Measurements from ENCODE around the gene PIGL.

Gene PIGL

GRCh38 chr17:16297367-16298139, 80.5 kb downstream of the PIGL start:
- peaks cover 4 to 22% (median 5%) of the 10 kb centered on the region in 3 donors for H3K36me3 ChIP-seq
- no peak overlapping the region for H3K27ac ChIP-seq
- no peak for TF ChIP-seq CTCF (IDR thresholded peaks at IDR 0.05)
- peaks cover 0 to 7% (median 0%) of the 10 kb centered on the region in 4 donors for H3K4me1 ChIP-seq
- intact Hi-C loops (cut with DNase I; ENCODE audit: low total_unique reads), result no loop called here
- no peaks in the 10 kb centered on the region for H3K9me3 ChIP-seq
- DNase-seq, result no peak
- no peak overlapping the region for H3K4me3 ChIP-seq
- no peaks in the 10 kb centered on the region for H3K27me3 ChIP-seq

GRCh38 chr17:16298140-16298662, 81.2 kb downstream of the PIGL start:
- no peak for DNase-seq
- peaks cover 0 to 7% (median 0%) of the 10 kb centered on the region in 4 donors for H3K4me1 ChIP-seq
- H3K4me3 ChIP-seq, result no peak overlapping the region
- no peak overlapping the region for H3K27ac ChIP-seq
- H3K27me3 ChIP-seq, result no peaks in the 10 kb centered on the region
- no peak for TF ChIP-seq CTCF (IDR thresholded peaks at IDR 0.05)
- H3K36me3 ChIP-seq, result peaks cover 4 to 27% (median 5%) of the 10 kb centered on the region in 3 donors
- intact Hi-C loops (cut with DNase I; ENCODE audit: low total_unique reads), result no loop called here
- H3K9me3 ChIP-seq, result no peaks in the 10 kb centered on the region

GRCh38 chr17:16300554-16300953, 83.5 kb downstream of the PIGL start:
- Histone ChIP-seq H3K27me3 (no peaks in the 10 kb centered on the region), H3K27ac (no peak overlapping the region), H3K9me3 (no peaks in the 10 kb centered on the region), H3K36me3 (peaks cover 4 to 27% (median 5%) of the 10 kb centered on the region in 3 donors), H3K4me3 (no peak overlapping the region), H3K4me1 (peaks cover 0 to 7% (median 0%) of the 10 kb centered on the region in 4 donors)
- no peak for DNase-seq
- no peak for TF ChIP-seq CTCF (IDR thresholded peaks at IDR 0.05)
- intact Hi-C loops (cut with DNase I; ENCODE audit: low total_unique reads), result no loop called here

- Histone ChIP-seq H3K4me3 (no peak overlapping the region), H3K27me3 (no peaks in the 10 kb centered on the region), H3K27ac (no peak overlapping the region), H3K9me3 (no peaks in the 10 kb centered on the region), H3K36me3 (peaks cover 4 to 29% (median 15%) of the 10 kb centered on the region in 3 donors), H3K4me1 (peaks cover 0 to 7% (median 0%) of the 10 kb centered on the region in 4 donors)
- no peak for DNase-seq
- intact Hi-C loops (cut with DNase I; ENCODE audit: low total_unique reads), result no loop called here
- TF ChIP-seq CTCF (IDR thresholded peaks at IDR 0.05), result no peak
Observed at GRCh38 chr17:16301963-16302855, 85.2 kb downstream of the PIGL start.

- intact Hi-C loops (cut with DNase I; ENCODE audit: low total_unique reads), result no loop called here
- H3K27ac ChIP-seq, result no peak overlapping the region
- DNase-seq, result no peak
- no peaks in the 10 kb centered on the region for H3K9me3 ChIP-seq
- peaks cover 4 to 34% (median 15%) of the 10 kb centered on the region in 3 donors for H3K36me3 ChIP-seq
- peaks cover 0 to 7% (median 0%) of the 10 kb centered on the region in 4 donors for H3K4me1 ChIP-seq
- no peak for TF ChIP-seq CTCF (IDR thresholded peaks at IDR 0.05)
- H3K4me3 ChIP-seq, result no peak overlapping the region
- H3K27me3 ChIP-seq, result no peaks in the 10 kb centered on the region
Observed at GRCh38 chr17:16302856-16303255, 85.8 kb downstream of the PIGL start.
